OCI-LY7 (cell line): ENCODE measurements around the gene PITPNC1. TPM values are rescaled to one million over a fixed set of nuclear protein-coding genes. Genes with fewer than 3 reads are reported as not detected.
"Not testable (repeated sequence)": the region's sequence is repeated elsewhere in the genome, so short reads cannot be mapped to it uniquely, and the experiment has no call there.

Experiments used
- BruUV-seq: library from RNA; stranded (reverse); fragments of 400-500 nt; replicated peaks from 2 replicates; lab custom pipeline; 2021; lab: Mats Ljungman, UMichigan
- CTCF ChIA-PET: fragments of 300-600 bp; sonication (Branson Sonifier 250); formaldehyde crosslinking; loops from one replicate; lab custom pipeline; 2022; ENCODE audit warnings: antibody characterized with exemption; ENCODE audit not compliant: unreplicated experiment; lab: Charles Lee
- POLR2A ChIA-PET: fragments of 300-600 bp; sonication (Branson Sonifier 250); formaldehyde crosslinking; loops from one replicate; lab custom pipeline; 2022; ENCODE audit warnings: antibody characterized with exemption; lab: Charles Lee
- DNase-seq: peaks from one replicate; pipeline ENCODE4 v3.0.0-alpha.2; 2015; ENCODE audit warnings: low spot score
- H2AFZ ChIP-seq: fragments of 200-600 bp; sonication (generic), shearing (Covaris generic); 2 replicates; pipeline ENCODE4 v1.6.1; 2014; ENCODE audit warnings: mild to moderate bottlenecking, antibody characterized with exemption, low read length, moderate library complexity
- H3K27ac ChIP-seq: fragments of 200-600 bp; sonication (generic); 2 replicates; pipeline ENCODE4 v1.5.1; 2014; ENCODE audit warnings: mixed run types, low read depth, mild to moderate bottlenecking, moderate library complexity, low read length, inconsistent platforms; ENCODE audit not compliant: poor library complexity, severe bottlenecking
- H3K36me3 ChIP-seq: fragments of 200-600 bp; sonication (generic); 2 replicates; pipeline ENCODE4 v1.6.1; 2014; ENCODE audit warnings: mild to moderate bottlenecking, antibody characterized with exemption, low read length, moderate library complexity, mixed read lengths; ENCODE audit not compliant: insufficient read depth
- H3K4me1 ChIP-seq: fragments of 200-600 bp; sonication (generic); 2 replicates; pipeline ENCODE4 v1.5.1; 2014; ENCODE audit warnings: mild to moderate bottlenecking, low read length; ENCODE audit not compliant: insufficient read depth, poor library complexity, severe bottlenecking
- H3K4me2 ChIP-seq: fragments of 200-600 bp; sonication (generic); 2 replicates; pipeline ENCODE4 v1.6.1; 2014; ENCODE audit warnings: mild to moderate bottlenecking, low read length
- H3K4me3 ChIP-seq: fragments of 200-600 bp; sonication (generic); 2 replicates; pipeline ENCODE4 v1.5.1; 2014; ENCODE audit warnings: mild to moderate bottlenecking, low read depth, low read length; ENCODE audit not compliant: poor library complexity, severe bottlenecking
- H3K79me2 ChIP-seq: fragments of 200-600 bp; sonication (generic); 2 replicates; pipeline ENCODE4 v1.6.1; 2016; ENCODE audit warnings: low read depth, mild to moderate bottlenecking, low read length, moderate library complexity, mixed read lengths; ENCODE audit not compliant: insufficient read depth
- H3K9me2 ChIP-seq: fragments of 200-600 bp; sonication (generic); 2 replicates; pipeline ENCODE4 v1.6.1; 2016; ENCODE audit warnings: mild to moderate bottlenecking, low read length, mixed read lengths; ENCODE audit not compliant: insufficient read depth
- H3K9me3 ChIP-seq: fragments of 200-600 bp; sonication (generic); 2 replicates; pipeline ENCODE4 v1.6.1; 2014; ENCODE audit warnings: mild to moderate bottlenecking, mixed run types, low read length, mixed read lengths
- H4K20me1 ChIP-seq: fragments of 200-600 bp; sonication (generic); 2 replicates; pipeline ENCODE4 v1.6.1; 2014; ENCODE audit warnings: mild to moderate bottlenecking, antibody characterized with exemption, low read length, moderate library complexity, mixed read lengths; ENCODE audit not compliant: insufficient read depth
- EZH2phosphoT487 ChIP-seq: fragments of 200-600 bp; sonication (generic); IDR thresholded peaks from 2 replicates; pipeline ENCODE4 v1.6.1; 2018; ENCODE audit warnings: low read depth, borderline replicate concordance, mild to moderate bottlenecking, mixed run types, antibody characterized with exemption, low read length, moderate library complexity, mixed read lengths
- intact Hi-C: fragments of 100-400 bp; cut with micrococcal nuclease; formaldehyde crosslinking; loops from one replicate; pipeline ENCODE4 v1.10.0; 2022; ENCODE audit not compliant: unreplicated experiment
- total RNA-seq, 2 experiments: library from RNA; depleted of rRNA in 1 of 2; stranded (reverse); fragments of >200 nt in 1 of 2; shearing (Covaris generic) in 1 of 2; gene quantifications; 2 replicates each; pipeline ENCODE4 v1.2.3, GENCODE V29; 2014 to 2022
- TF ChIP-seq, protein P1 (sequence below): fragments of 200-600 bp; sonication (generic); conservative IDR thresholded peaks from 2 replicates; pipeline ENCODE4 v1.5.1; 2014; ENCODE audit warnings: mild to moderate bottlenecking, antibody characterized with exemption, low read length, moderate library complexity, mixed read lengths

PITPNC1 gene
- total RNA-seq, 2 experiments from 2014 or later = 14.3 to 21.1 TPM

DNA sequence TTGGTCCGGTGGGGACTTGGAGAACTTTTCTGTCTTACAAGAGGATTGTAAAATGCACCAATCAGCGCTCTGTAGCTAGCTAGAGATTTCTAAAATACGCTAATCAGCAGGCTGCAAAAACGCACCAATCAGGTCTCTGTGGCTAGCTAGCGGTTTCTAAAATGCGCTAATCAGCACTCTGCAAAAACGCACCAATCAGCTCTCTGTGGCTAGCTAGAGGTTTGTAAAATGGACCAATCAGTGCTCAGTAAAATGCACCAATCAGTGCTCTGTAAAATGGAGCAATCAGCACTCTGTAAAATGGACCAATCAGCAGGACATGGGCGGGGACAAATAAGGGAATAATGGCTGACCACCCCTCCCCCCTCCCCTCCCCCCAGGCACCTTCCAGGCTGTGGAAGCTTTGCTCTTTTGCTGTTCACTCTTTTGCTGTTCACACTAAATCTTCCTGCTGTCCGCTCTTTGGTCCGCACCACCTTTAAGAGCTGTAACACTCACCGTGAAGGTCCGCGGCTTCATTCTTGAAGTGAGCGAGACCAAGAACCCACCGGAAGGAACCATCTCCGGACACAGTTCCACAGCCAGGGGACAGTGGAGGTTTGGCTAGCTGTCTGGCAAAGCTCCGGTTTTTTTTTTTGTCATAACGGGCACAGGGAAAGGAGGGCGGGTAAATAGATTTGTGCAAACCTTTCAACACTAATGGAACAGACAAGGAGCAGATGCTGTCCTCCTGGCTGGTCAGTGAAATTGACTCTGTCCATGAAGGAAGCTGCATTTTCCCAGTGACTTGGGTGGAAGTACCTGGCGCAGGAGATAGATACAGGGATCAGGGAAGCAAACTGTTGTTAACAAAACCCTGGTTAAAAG is 8.3 kb downstream of the PITPNC1 start:
- Histone ChIP-seq H3K4me1 (no peaks in the 10 kb centered on the region), H3K9me2 (no peaks in the 10 kb centered on the region), H3K27ac (no peak overlapping the region), H4K20me1 (no peaks in the 10 kb centered on the region), H3K9me3 (peaks cover 4% of the 10 kb centered on the region; the same call in 1 of the 2 replicates), H3K4me3 (no peak overlapping the region), H3K4me2 (no peak overlapping the region), H2AFZ (no peak overlapping the region), H3K79me2 (no peaks in the 10 kb centered on the region), H3K36me3 (no peaks in the 10 kb centered on the region)
- ChIA-PET CTCF (interaction anchor here (0.7 kb wide), 1 partner anchor 89 kb away, joined by 3 read pairs; no protein-coding TSS in a partner anchor), POLR2A (interaction anchor here (0.6 to 0.7 kb wide), 3 partner anchors 87 to 299 kb away, joined by 4 read pairs; no protein-coding TSS in a partner anchor)
- BruUV-seq = no TSS peak
- no peak for DNase-seq
- intact Hi-C loops = no loop called here
- no peak for TF ChIP-seq EZH2phosphoT487

DNA sequence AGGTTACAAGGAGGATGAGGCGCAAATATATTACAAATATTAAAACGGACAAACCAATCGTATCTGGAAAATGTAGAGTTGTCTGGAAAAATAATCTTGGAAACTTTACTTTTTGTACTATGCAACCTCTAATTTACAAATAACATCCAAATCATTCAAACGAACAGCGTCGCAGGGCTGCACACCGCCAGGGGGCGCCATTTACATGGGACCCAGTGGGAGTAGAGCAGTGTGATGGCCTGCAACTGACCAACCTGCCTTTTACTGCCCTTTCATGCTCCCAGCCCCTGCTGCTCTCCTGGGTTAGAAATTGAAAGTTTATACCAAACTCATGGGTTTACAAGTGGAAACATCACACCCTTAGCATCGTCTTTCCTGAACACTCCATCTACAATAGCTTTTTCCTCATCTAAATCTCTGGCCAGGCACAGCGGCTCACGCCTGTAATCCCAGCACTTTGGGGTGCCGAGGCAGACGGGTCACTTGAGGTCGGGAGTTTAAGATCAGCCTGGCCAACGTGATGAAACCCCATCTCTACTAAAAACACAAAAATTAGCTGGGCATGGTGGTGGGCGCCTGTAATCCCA is 10.0 kb downstream of the PITPNC1 start:
- DNase-seq = peak; percentile 56
- Histone ChIP-seq H3K4me3 (no peak overlapping the region), H3K4me2 (no peak overlapping the region), H3K9me2 (no peaks in the 10 kb centered on the region), H3K4me1 (no peaks in the 10 kb centered on the region), H3K79me2 (no peaks in the 10 kb centered on the region), H4K20me1 (no peaks in the 10 kb centered on the region), H3K27ac (no peak overlapping the region), H2AFZ (no peak overlapping the region), H3K9me3 (peaks cover 4% of the 10 kb centered on the region; the same call in 1 of the 2 replicates), H3K36me3 (no peaks in the 10 kb centered on the region)
- ChIA-PET POLR2A (interaction anchor here (0.7 to 1.2 kb wide), 2 partner anchors 12 to 54 kb away, joined by 3 read pairs; no protein-coding TSS in a partner anchor), CTCF (interaction anchor here (0.8 kb wide), 1 partner anchor 100 kb away, joined by 3 read pairs; no protein-coding TSS in a partner anchor)
- TF ChIP-seq, protein P1, sequence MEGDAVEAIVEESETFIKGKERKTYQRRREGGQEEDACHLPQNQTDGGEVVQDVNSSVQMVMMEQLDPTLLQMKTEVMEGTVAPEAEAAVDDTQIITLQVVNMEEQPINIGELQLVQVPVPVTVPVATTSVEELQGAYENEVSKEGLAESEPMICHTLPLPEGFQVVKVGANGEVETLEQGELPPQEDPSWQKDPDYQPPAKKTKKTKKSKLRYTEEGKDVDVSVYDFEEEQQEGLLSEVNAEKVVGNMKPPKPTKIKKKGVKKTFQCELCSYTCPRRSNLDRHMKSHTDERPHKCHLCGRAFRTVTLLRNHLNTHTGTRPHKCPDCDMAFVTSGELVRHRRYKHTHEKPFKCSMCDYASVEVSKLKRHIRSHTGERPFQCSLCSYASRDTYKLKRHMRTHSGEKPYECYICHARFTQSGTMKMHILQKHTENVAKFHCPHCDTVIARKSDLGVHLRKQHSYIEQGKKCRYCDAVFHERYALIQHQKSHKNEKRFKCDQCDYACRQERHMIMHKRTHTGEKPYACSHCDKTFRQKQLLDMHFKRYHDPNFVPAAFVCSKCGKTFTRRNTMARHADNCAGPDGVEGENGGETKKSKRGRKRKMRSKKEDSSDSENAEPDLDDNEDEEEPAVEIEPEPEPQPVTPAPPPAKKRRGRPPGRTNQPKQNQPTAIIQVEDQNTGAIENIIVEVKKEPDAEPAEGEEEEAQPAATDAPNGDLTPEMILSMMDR = peak; percentile 92
- no peak for TF ChIP-seq EZH2phosphoT487
- intact Hi-C loops = loop anchor here (1.0 kb wide), 1 partner anchor 88 kb away; no protein-coding TSS in a partner anchor
- BruUV-seq = no TSS peak

DNA sequence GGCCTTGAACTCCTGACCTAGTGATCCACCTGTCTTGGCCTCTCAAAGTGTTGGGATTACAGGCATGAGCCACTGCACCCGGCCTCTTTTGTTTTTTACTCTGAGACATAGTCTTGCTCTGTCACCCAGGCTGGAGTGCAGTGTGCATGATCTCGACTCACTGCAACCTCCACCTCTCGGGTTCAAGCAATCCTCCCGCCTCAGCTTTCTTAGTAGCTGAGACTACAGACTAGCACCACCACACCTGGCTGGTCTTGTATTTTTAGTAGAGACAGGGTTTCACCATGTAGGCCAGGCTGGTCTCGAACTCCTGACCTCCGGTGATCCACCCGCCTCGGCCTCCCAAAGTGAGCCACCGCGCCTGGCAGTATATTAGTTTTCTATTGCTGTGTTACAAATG is 11.5 kb downstream of the PITPNC1 start:
- H2AFZ ChIP-seq, DNase-seq, H3K4me1 ChIP-seq, BruUV-seq, H3K79me2 ChIP-seq, H3K27ac ChIP-seq, H3K9me3 ChIP-seq, intact Hi-C loops, CTCF ChIA-PET, H3K9me2 ChIP-seq, H3K4me3 ChIP-seq, H3K4me2 ChIP-seq, H4K20me1 ChIP-seq, H3K36me3 ChIP-seq: not testable (repeated sequence)
- POLR2A ChIA-PET = interaction anchor here (1.9 kb wide), 1 partner anchor 87 kb away, joined by 5 read pairs; no protein-coding TSS in a partner anchor
